Right atrium auricular region (tissue), 2 donors: ENCODE results near the gene INHBB. TPM values are rescaled to one million over a fixed set of nuclear protein-coding genes. Genes with fewer than 3 reads are reported as not detected.

Source experiments
- DNase-seq: peaks from one replicate; pipeline ENCODE4 v3.0.0-alpha.2; 2019; ENCODE audit warnings: low spot score
- H3K27ac ChIP-seq, 2 donors: fragments of 200-600 bp; sonication (generic); 1 replicate in 1 of 2; 2 replicates in 1 of 2; pipeline ENCODE4 v1.5.1; 2016 to 2019
- H3K27me3 ChIP-seq, 2 donors: fragments of 200-600 bp; sonication (generic); one replicate each; pipeline versions ENCODE4 v1.5.1 to v1.6.0; 2017 to 2019
- H3K36me3 ChIP-seq: fragments of 200-600 bp; sonication (generic); one replicate; pipeline ENCODE4 v1.5.1; 2016
- H3K4me1 ChIP-seq, 2 donors: fragments of 200-600 bp; sonication (generic); one replicate each; pipeline versions ENCODE4 v1.5.1 to v1.6.0; 2017 to 2019
- H3K4me3 ChIP-seq, 2 donors: fragments of 200-600 bp; sonication (generic); 1 replicate in 1 of 2; 2 replicates in 1 of 2; pipeline ENCODE4 v1.5.1; 2017 to 2019; ENCODE audit warnings: mild to moderate bottlenecking in 1 of 2, moderate library complexity in 1 of 2
- H3K9me3 ChIP-seq, 2 donors: fragments of 200-600 bp; sonication (generic); one replicate each; pipeline ENCODE4 v1.5.1; 2019
- CTCF ChIP-seq, 2 donors: fragments of 200-600 bp; sonication (generic); IDR thresholded peaks; one replicate each; pipeline ENCODE4 v1.5.1; 2019; ENCODE audit warnings: antibody characterized with exemption in 2 of 2
- total RNA-seq, 2 donors: library from RNA; depleted of rRNA; stranded (reverse); fragments of >200 nt; gene quantifications; one replicate each; pipeline ENCODE4 v1.1.0, GENCODE V29; 2016

Gene INHBB
- total RNA-seq, 2 donors from 2014 or later = 0.74 to 5.9 TPM

GRCh38 chr2:120365236-120365793 is 19.4 kb downstream of the INHBB start:
- Histone ChIP-seq H3K27me3 (no peaks in the 10 kb centered on the region), H3K9me3 (no peaks in the 10 kb centered on the region), H3K4me1 (no peaks in the 10 kb centered on the region), H3K4me3 (no peak overlapping the region), H3K27ac (no peak overlapping the region), H3K36me3 (no peaks in the 10 kb centered on the region)
- DNase-seq = no peak
- no peak for TF ChIP-seq CTCF (IDR thresholded peaks at IDR 0.05)

- H3K36me3 ChIP-seq = no peaks in the 10 kb centered on the region
- no peaks in the 10 kb centered on the region for H3K4me1 ChIP-seq
- no peaks in the 10 kb centered on the region for H3K27me3 ChIP-seq
- H3K27ac ChIP-seq = no peak overlapping the region
- TF ChIP-seq CTCF (IDR thresholded peaks at IDR 0.05) = no peak
- no peak for DNase-seq
- H3K9me3 ChIP-seq = no peaks in the 10 kb centered on the region
- H3K4me3 ChIP-seq = no peak overlapping the region
Measured at GRCh38 chr2:120366698-120367097, 20.8 kb downstream of the INHBB start.

- Histone ChIP-seq H3K4me1 (no peaks in the 10 kb centered on the region), H3K4me3 (no peak overlapping the region), H3K9me3 (no peaks in the 10 kb centered on the region), H3K36me3 (no peaks in the 10 kb centered on the region), H3K27ac (no peak overlapping the region), H3K27me3 (no peaks in the 10 kb centered on the region)
- TF ChIP-seq CTCF (IDR thresholded peaks at IDR 0.05) = no peak
- DNase-seq = no peak
Measured at GRCh38 chr2:120367221-120367620, 21.3 kb downstream of the INHBB start.

- no peak overlapping the region for H3K27ac ChIP-seq
- no peaks in the 10 kb centered on the region for H3K36me3 ChIP-seq
- no peak overlapping the region for H3K4me3 ChIP-seq
- no peaks in the 10 kb centered on the region for H3K27me3 ChIP-seq
- TF ChIP-seq CTCF (IDR thresholded peaks at IDR 0.05) = no peak
- H3K4me1 ChIP-seq = no peaks in the 10 kb centered on the region
- H3K9me3 ChIP-seq = no peaks in the 10 kb centered on the region
- DNase-seq = no peak
Measured at GRCh38 chr2:120367649-120368048, 21.7 kb downstream of the INHBB start.

GRCh38 chr2:120368086-120368485 is 22.1 kb downstream of the INHBB start:
- Histone ChIP-seq H3K4me3 (no peak overlapping the region), H3K9me3 (no peaks in the 10 kb centered on the region), H3K36me3 (no peaks in the 10 kb centered on the region), H3K27ac (no peak overlapping the region), H3K4me1 (no peaks in the 10 kb centered on the region), H3K27me3 (no peaks in the 10 kb centered on the region)
- DNase-seq = no peak
- TF ChIP-seq CTCF (IDR thresholded peaks at IDR 0.05) = no peak

GRCh38 chr2:120369250-120369649 is 23.3 kb downstream of the INHBB start:
- no peaks in the 10 kb centered on the region for H3K36me3 ChIP-seq
- H3K9me3 ChIP-seq = no peaks in the 10 kb centered on the region
- H3K27me3 ChIP-seq = no peaks in the 10 kb centered on the region
- DNase-seq = no peak
- TF ChIP-seq CTCF (IDR thresholded peaks at IDR 0.05) = no peak
- H3K4me3 ChIP-seq = no peak overlapping the region
- no peaks in the 10 kb centered on the region for H3K4me1 ChIP-seq
- no peak overlapping the region for H3K27ac ChIP-seq
